Activated naive CD8-positive, alpha-beta T cell treated with anti-CD3 and anti-CD28 coated beads, Interleukin-2, amount 50 U/mL, for 24 hours (primary cell): ENCODE measurements around the gene CDIPT.

ENCODE experiments used
- ATAC-seq: fragments of 150-1000 bp; cut with Tn5 transposase; one replicate; pipeline ENCODE4 v1.10.0; 2021
- DNase-seq: peaks from one replicate; pipeline ENCODE4 v3.0.0; 2021
- H3K27ac Mint-ChIP-seq: one replicate; pipeline ENCODE4 v1.8.0; 2021; ENCODE audit warnings: mild to moderate bottlenecking, mixed read lengths
- H3K27me3 Mint-ChIP-seq: one replicate; pipeline ENCODE4 v1.8.0; 2021; ENCODE audit warnings: mixed read lengths
- H3K36me3 Mint-ChIP-seq: one replicate; pipeline ENCODE4 v1.8.0; 2021; ENCODE audit warnings: low read depth, mixed read lengths
- H3K4me1 Mint-ChIP-seq: one replicate; pipeline ENCODE4 v1.8.0; 2021; ENCODE audit warnings: mixed read lengths
- H3K4me3 Mint-ChIP-seq: one replicate; pipeline ENCODE4 v1.8.0; 2021; ENCODE audit warnings: mild to moderate bottlenecking, moderate library complexity, mixed read lengths
- H3K9me3 Mint-ChIP-seq: one replicate; pipeline ENCODE4 v1.8.0; 2021; ENCODE audit warnings: mixed read lengths

Gene CDIPT

DNA sequence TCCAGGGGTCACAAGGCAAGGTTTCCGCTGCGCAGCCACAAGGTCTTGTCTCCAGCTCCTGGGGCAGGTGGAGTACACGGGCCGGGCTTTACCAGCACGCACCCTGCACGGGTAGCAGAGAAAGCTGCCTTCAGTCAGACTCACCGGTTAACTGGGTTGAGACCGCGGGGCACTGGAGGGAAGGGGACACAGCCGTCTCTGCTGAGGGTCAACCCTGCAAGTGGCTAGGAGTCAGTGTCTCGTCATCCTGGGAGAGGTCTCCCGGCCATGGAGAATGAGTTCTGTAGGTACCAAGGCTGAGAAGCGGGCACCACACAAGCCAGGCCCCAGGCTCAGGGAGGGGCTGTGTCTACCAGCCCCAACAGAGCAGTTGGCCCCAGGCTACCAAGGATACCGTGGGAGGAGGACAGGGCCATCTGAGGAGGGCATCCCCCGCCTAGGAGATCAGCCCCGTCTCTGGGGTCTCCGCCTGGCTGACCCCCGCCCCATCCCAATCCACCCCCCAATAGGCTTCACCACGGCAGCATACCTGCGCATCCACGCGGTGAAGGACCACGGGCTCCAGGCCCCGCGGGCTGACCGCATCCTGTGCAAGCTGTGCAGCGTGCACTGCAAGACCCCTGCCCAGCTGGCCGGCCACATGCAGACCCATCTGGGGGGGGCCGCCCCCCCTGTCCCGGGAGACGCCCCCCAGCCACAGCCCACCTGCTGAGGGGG, 53.8 kb downstream of the CDIPT start:
- Mint-ChIP-seq H3K4me1 (peaks cover 53% of the 10 kb centered on the region), H3K27ac (peak overlapping the region; percentile 98), H3K27me3 (peaks cover 5% of the 10 kb centered on the region), H3K4me3 (peak overlapping the region; percentile 97), H3K9me3 (no peaks in the 10 kb centered on the region), H3K36me3 (peaks cover 38% of the 10 kb centered on the region)
- ATAC-seq (no peak), DNase-seq (no peak)
